Activated CD4-positive, alpha-beta memory T cell treated with anti-CD3 and anti-CD28 coated beads, Interleukin-2, amount 10 ng/mL, durations not matched to agents 7 days and 5 days (primary cell): ENCODE measurements around the gene VAMP4. TPM values are rescaled to one million over a fixed set of nuclear protein-coding genes. Genes with fewer than 3 reads are reported as not detected.

ENCODE experiments used
- CTCF ChIA-PET: fragments of 350-600 bp; sonication (Branson Sonifier 250); formaldehyde crosslinking; loops from one replicate; lab custom pipeline; 2021; ENCODE audit warnings: antibody characterized with exemption, inconsistent platforms; lab: Charles Lee
- POLR2A ChIA-PET: fragments of 350-600 bp; sonication (Branson Sonifier 250); formaldehyde crosslinking; loops from one replicate; lab custom pipeline; 2021; ENCODE audit warnings: antibody characterized with exemption; lab: Charles Lee
- DNase-seq: peaks from one replicate; pipeline ENCODE4 v3.0.0-alpha.2; 2020
- H3K27ac Mint-ChIP-seq: one replicate; pipeline ENCODE4 v1.8.0; 2021; ENCODE audit warnings: mild to moderate bottlenecking, mixed read lengths
- H3K27me3 Mint-ChIP-seq: one replicate; pipeline ENCODE4 v1.8.0; 2021; ENCODE audit warnings: mixed read lengths
- H3K36me3 Mint-ChIP-seq: one replicate; pipeline ENCODE4 v1.8.0; 2021; ENCODE audit warnings: low read depth, mixed read lengths
- H3K4me1 Mint-ChIP-seq: one replicate; pipeline ENCODE4 v1.8.0; 2021; ENCODE audit warnings: mixed read lengths
- H3K4me3 Mint-ChIP-seq: one replicate; pipeline ENCODE4 v1.8.0; 2021; ENCODE audit warnings: mild to moderate bottlenecking, mixed read lengths
- H3K9me3 Mint-ChIP-seq: one replicate; pipeline ENCODE4 v1.8.0; 2021; ENCODE audit warnings: mixed read lengths
- total RNA-seq, 2 experiments: library from RNA; stranded (reverse); gene quantifications; one replicate each; pipeline ENCODE4 v1.2.3, GENCODE V29; 2021

The VAMP4 gene
- total RNA-seq, 2 experiments from 2014 or later: 31.3 to 31.5 TPM

GRCh38 chr1:171655746-171656116, 86.1 kb downstream of the VAMP4 start:
- Mint-ChIP-seq H3K4me3 (no peak overlapping the region), H3K27me3 (peaks cover 19% of the 10 kb centered on the region), H3K4me1 (peaks cover 10% of the 10 kb centered on the region), H3K9me3 (no peaks in the 10 kb centered on the region), H3K27ac (no peak overlapping the region), H3K36me3 (no peaks in the 10 kb centered on the region)
- CTCF ChIA-PET: interaction anchor here (1.0 to 3.2 kb wide), 8 partner anchors 10 to 347 kb away, joined by 3 to 26 read pairs (median 6); partner anchors contain the start of gene PRRC2C
- no peak for DNase-seq
- POLR2A ChIA-PET: interaction anchor here (1.3 kb wide), 1 partner anchor 186 kb away, joined by 3 read pairs; no protein-coding TSS in a partner anchor

GRCh38 chr1:171654942-171655745, 86.7 kb downstream of the VAMP4 start:
- H3K27ac Mint-ChIP-seq: no peak overlapping the region
- POLR2A ChIA-PET: interaction anchor here (1.3 kb wide), 2 partner anchors 86 to 187 kb away, joined by 3 to 5 read pairs; partner anchors contain the start of gene VAMP4
- peak overlapping the region; percentile 37 for H3K4me3 Mint-ChIP-seq
- CTCF ChIA-PET: interaction anchor here (0.8 to 3.2 kb wide), 11 partner anchors 10 to 348 kb away, joined by 3 to 26 read pairs (median 5); partner anchors contain the start of gene PRRC2C
- H3K9me3 Mint-ChIP-seq: no peaks in the 10 kb centered on the region
- no peaks in the 10 kb centered on the region for H3K36me3 Mint-ChIP-seq
- H3K4me1 Mint-ChIP-seq: peaks cover 10% of the 10 kb centered on the region
- DNase-seq: peak; percentile 83
- peaks cover 22% of the 10 kb centered on the region for H3K27me3 Mint-ChIP-seq

- ChIA-PET CTCF (interaction anchor here (0.8 to 3.2 kb wide), 9 partner anchors 9 to 349 kb away, joined by 3 to 26 read pairs (median 6); partner anchors contain the start of gene PRRC2C), POLR2A (interaction anchor here (1.3 kb wide), 2 partner anchors 87 to 188 kb away, joined by 3 to 5 read pairs; partner anchors contain the start of gene VAMP4)
- Mint-ChIP-seq H3K27ac (no peak overlapping the region), H3K4me1 (peaks cover 10% of the 10 kb centered on the region), H3K36me3 (no peaks in the 10 kb centered on the region), H3K9me3 (no peaks in the 10 kb centered on the region), H3K4me3 (no peak overlapping the region), H3K27me3 (peaks cover 24% of the 10 kb centered on the region)
- DNase-seq: no peak
These were observed 87.5 kb downstream of the VAMP4 start for GRCh38 chr1:171654201-171654941.

GRCh38 chr1:171653796-171654195, 88.1 kb downstream of the VAMP4 start:
- Mint-ChIP-seq H3K27me3 (peaks cover 24% of the 10 kb centered on the region), H3K4me1 (peaks cover 10% of the 10 kb centered on the region), H3K36me3 (no peaks in the 10 kb centered on the region), H3K27ac (no peak overlapping the region), H3K4me3 (no peak overlapping the region), H3K9me3 (no peaks in the 10 kb centered on the region)
- ChIA-PET POLR2A (no interaction called here), CTCF (interaction anchor here (3.2 kb wide), 1 partner anchor 8 kb away, joined by 26 read pairs; no protein-coding TSS in a partner anchor)
- no peak for DNase-seq

- Mint-ChIP-seq H3K9me3 (no peaks in the 10 kb centered on the region), H3K27ac (no peak within 1 kb of the TSS), H3K4me3 (no peak within 1 kb of the TSS), H3K27me3 (peaks cover 24% of the 10 kb centered on the region), H3K4me1 (peaks cover 10% of the 10 kb centered on the region), H3K36me3 (no peaks in the 10 kb centered on the region)
- no peak for DNase-seq
- POLR2A ChIA-PET: no interaction called here
- CTCF ChIA-PET: no interaction called here
These were observed 89.5 kb downstream of the VAMP4 start, which contains the start of gene MYOC for GRCh38 chr1:171652234-171652822. Gene MYOC, minus strand, starts transcription at chr1:171652688. Its CDS starts 77 bp downstream, at chr1:171652611.

Other genes with a start within 250 kb of the VAMP4 start
- gene MYOCOS, start 119.8 kb downstream of the VAMP4 start, total RNA-seq: under 1 TPM in 1 of 2 experiments, not detected in 1; 0.18 TPM
- gene MYOC, start 89.4 kb downstream of the VAMP4 start, total RNA-seq: not detected
- gene METTL13, start 39.6 kb upstream of the VAMP4 start, total RNA-seq: 10 to 100 TPM; 42.9 to 44.5 TPM
- gene DNM3, start 99.4 kb upstream of the VAMP4 start, total RNA-seq: 1 to 10 TPM; 2.0 to 2.2 TPM